ENCODE measurements around the gene MPZL2. TPM values are rescaled to one million over a fixed set of nuclear protein-coding genes. Genes with fewer than 3 reads are reported as not detected.

The MPZL2 gene
- total and polyA plus RNA-seq, 2 of the 8 experiments (the other 6 are each of a cell fraction or from before 2014, with no cell fraction given): 2.4 to 3.2 TPM

GRCh38 chr11:118206391-118207031 lies 57.6 kb downstream of the MPZL2 start (continued):
- TF ChIP-seq, protein P1, sequence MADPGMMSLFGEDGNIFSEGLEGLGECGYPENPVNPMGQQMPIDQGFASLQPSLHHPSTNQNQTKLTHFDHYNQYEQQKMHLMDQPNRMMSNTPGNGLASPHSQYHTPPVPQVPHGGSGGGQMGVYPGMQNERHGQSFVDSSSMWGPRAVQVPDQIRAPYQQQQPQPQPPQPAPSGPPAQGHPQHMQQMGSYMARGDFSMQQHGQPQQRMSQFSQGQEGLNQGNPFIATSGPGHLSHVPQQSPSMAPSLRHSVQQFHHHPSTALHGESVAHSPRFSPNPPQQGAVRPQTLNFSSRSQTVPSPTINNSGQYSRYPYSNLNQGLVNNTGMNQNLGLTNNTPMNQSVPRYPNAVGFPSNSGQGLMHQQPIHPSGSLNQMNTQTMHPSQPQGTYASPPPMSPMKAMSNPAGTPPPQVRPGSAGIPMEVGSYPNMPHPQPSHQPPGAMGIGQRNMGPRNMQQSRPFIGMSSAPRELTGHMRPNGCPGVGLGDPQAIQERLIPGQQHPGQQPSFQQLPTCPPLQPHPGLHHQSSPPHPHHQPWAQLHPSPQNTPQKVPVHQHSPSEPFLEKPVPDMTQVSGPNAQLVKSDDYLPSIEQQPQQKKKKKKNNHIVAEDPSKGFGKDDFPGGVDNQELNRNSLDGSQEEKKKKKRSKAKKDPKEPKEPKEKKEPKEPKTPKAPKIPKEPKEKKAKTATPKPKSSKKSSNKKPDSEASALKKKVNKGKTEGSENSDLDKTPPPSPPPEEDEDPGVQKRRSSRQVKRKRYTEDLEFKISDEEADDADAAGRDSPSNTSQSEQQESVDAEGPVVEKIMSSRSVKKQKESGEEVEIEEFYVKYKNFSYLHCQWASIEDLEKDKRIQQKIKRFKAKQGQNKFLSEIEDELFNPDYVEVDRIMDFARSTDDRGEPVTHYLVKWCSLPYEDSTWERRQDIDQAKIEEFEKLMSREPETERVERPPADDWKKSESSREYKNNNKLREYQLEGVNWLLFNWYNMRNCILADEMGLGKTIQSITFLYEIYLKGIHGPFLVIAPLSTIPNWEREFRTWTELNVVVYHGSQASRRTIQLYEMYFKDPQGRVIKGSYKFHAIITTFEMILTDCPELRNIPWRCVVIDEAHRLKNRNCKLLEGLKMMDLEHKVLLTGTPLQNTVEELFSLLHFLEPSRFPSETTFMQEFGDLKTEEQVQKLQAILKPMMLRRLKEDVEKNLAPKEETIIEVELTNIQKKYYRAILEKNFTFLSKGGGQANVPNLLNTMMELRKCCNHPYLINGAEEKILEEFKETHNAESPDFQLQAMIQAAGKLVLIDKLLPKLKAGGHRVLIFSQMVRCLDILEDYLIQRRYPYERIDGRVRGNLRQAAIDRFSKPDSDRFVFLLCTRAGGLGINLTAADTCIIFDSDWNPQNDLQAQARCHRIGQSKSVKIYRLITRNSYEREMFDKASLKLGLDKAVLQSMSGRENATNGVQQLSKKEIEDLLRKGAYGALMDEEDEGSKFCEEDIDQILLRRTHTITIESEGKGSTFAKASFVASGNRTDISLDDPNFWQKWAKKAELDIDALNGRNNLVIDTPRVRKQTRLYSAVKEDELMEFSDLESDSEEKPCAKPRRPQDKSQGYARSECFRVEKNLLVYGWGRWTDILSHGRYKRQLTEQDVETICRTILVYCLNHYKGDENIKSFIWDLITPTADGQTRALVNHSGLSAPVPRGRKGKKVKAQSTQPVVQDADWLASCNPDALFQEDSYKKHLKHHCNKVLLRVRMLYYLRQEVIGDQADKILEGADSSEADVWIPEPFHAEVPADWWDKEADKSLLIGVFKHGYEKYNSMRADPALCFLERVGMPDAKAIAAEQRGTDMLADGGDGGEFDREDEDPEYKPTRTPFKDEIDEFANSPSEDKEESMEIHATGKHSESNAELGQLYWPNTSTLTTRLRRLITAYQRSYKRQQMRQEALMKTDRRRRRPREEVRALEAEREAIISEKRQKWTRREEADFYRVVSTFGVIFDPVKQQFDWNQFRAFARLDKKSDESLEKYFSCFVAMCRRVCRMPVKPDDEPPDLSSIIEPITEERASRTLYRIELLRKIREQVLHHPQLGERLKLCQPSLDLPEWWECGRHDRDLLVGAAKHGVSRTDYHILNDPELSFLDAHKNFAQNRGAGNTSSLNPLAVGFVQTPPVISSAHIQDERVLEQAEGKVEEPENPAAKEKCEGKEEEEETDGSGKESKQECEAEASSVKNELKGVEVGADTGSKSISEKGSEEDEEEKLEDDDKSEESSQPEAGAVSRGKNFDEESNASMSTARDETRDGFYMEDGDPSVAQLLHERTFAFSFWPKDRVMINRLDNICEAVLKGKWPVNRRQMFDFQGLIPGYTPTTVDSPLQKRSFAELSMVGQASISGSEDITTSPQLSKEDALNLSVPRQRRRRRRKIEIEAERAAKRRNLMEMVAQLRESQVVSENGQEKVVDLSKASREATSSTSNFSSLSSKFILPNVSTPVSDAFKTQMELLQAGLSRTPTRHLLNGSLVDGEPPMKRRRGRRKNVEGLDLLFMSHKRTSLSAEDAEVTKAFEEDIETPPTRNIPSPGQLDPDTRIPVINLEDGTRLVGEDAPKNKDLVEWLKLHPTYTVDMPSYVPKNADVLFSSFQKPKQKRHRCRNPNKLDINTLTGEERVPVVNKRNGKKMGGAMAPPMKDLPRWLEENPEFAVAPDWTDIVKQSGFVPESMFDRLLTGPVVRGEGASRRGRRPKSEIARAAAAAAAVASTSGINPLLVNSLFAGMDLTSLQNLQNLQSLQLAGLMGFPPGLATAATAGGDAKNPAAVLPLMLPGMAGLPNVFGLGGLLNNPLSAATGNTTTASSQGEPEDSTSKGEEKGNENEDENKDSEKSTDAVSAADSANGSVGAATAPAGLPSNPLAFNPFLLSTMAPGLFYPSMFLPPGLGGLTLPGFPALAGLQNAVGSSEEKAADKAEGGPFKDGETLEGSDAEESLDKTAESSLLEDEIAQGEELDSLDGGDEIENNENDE (IDR thresholded peaks at IDR 0.05; ENCODE audit: insufficient replicate concordance, low read length): no peak
- TF ChIP-seq CHD2 (IDR thresholded peaks at IDR 0.05; ENCODE audit: low read length) (no peak), SRF (IDR thresholded peaks at IDR 0.05; ENCODE audit: low read depth, low read length) (no peak), JUN (IDR thresholded peaks at IDR 0.05; ENCODE audit: low read depth, low read length) (no peak), RNF2 (IDR thresholded peaks at IDR 0.05; ENCODE audit: borderline replicate concordance, low read depth, low read length, missing control alignments, poor library complexity, severe bottlenecking) (no peak), GABPA (IDR thresholded peaks at IDR 0.05; ENCODE audit: borderline replicate concordance, insufficient read depth, low read length) (no peak), HDAC6 (IDR thresholded peaks at IDR 0.05; ENCODE audit: low read depth, low read length) (no peak), KDM5A (IDR thresholded peaks at IDR 0.05; ENCODE audit: low read length) (no peak), EP300 (IDR thresholded peaks at IDR 0.05; ENCODE audit: borderline replicate concordance in 1 of 2, low read depth in 2 of 2, low read length in 2 of 2) (no peak), CTBP2 (IDR thresholded peaks at IDR 0.05; ENCODE audit: borderline replicate concordance, insufficient read depth, insufficient read length, low read length) (no peak)

Measured in H1 (cell line).